Mesenchymal stem cell (in vitro differentiated cells and primary cell): ENCODE results near the gene ZFTA.

Experiments used
- DNase-seq: peaks from one replicate; pipeline ENCODE4 v3.0.0-alpha.2; 2013
- H2AFZ ChIP-seq: one replicate; pipeline ENCODE4 v1.6.1; 2013; ENCODE audit warnings: low read depth, mild to moderate bottlenecking, control low read depth, inconsistent platforms, low read length, moderate library complexity
- H2AK5ac ChIP-seq: 2 replicates; pipeline ENCODE4 v1.6.1; 2013; ENCODE audit warnings: low read length, moderate library complexity, mild to moderate bottlenecking, inconsistent platforms; ENCODE audit not compliant: severe bottlenecking
- H2BK120ac ChIP-seq: one replicate; pipeline ENCODE4 v1.6.1; 2013; ENCODE audit warnings: low read depth, mild to moderate bottlenecking, inconsistent platforms, low read length, moderate library complexity
- H2BK12ac ChIP-seq, 2 experiments: one replicate each; pipeline ENCODE4 v1.6.1; 2013; ENCODE audit warnings: inconsistent platforms in 2 of 2, low read length in 2 of 2, mild to moderate bottlenecking in 2 of 2, moderate library complexity in 2 of 2, control low read depth in 1 of 2
- H2BK15ac ChIP-seq: one replicate; pipeline ENCODE4 v1.6.1; 2013; ENCODE audit warnings: mild to moderate bottlenecking, low read depth, inconsistent platforms; ENCODE audit not compliant: poor library complexity, severe bottlenecking
- H2BK5ac ChIP-seq: 2 replicates; pipeline ENCODE4 v1.6.1; 2013; ENCODE audit warnings: low read depth, mild to moderate bottlenecking, low read length, control low read depth, inconsistent platforms; ENCODE audit not compliant: poor library complexity, severe bottlenecking
- H3K14ac ChIP-seq, 2 experiments: one replicate each; pipeline ENCODE4 v1.6.1; 2013; ENCODE audit warnings: inconsistent platforms in 2 of 2, low read length in 2 of 2, control low read depth in 1 of 2, mild to moderate bottlenecking in 1 of 2, moderate library complexity in 1 of 2
- H3K18ac ChIP-seq, 2 experiments: one replicate each; pipeline ENCODE4 v1.6.1; 2013; ENCODE audit warnings: inconsistent platforms in 2 of 2, low read length in 2 of 2, control low read depth in 1 of 2, low read depth in 1 of 2, mild to moderate bottlenecking in 1 of 2
- H3K23ac ChIP-seq, 2 experiments: one replicate each; pipeline ENCODE4 v1.6.1; 2013; ENCODE audit warnings: inconsistent platforms in 2 of 2, low read length in 2 of 2, mild to moderate bottlenecking in 2 of 2, moderate library complexity in 2 of 2, control low read depth in 1 of 2
- H3K27ac ChIP-seq: 2 replicates; pipeline ENCODE4 v1.5.1; 2013; ENCODE audit warnings: mild to moderate bottlenecking, moderate library complexity, low read length, control low read depth, inconsistent platforms; ENCODE audit not compliant: poor library complexity, severe bottlenecking
- H3K27me3 ChIP-seq, 2 experiments: 2 replicates each; pipeline versions ENCODE4 v1.6.1 to v1.7.0; 2013; ENCODE audit warnings: low read length in 2 of 2, mild to moderate bottlenecking in 2 of 2, moderate library complexity in 2 of 2, control low read depth in 1 of 2, inconsistent platforms in 1 of 2; ENCODE audit not compliant: control insufficient read depth in 1 of 2, insufficient read depth in 1 of 2
- H3K36me3 ChIP-seq, 2 experiments: 2 replicates each; pipeline versions ENCODE4 v1.6.1 to v1.7.0; 2013; ENCODE audit warnings: low read length in 2 of 2, control low read depth in 1 of 2, inconsistent platforms in 1 of 2, low read depth in 1 of 2, mild to moderate bottlenecking in 1 of 2; ENCODE audit not compliant: insufficient read depth in 2 of 2, control insufficient read depth in 1 of 2
- H3K4ac ChIP-seq, 2 experiments: one replicate each; pipeline ENCODE4 v1.6.1; 2013; ENCODE audit warnings: inconsistent platforms in 2 of 2, low read length in 2 of 2, mild to moderate bottlenecking in 2 of 2, moderate library complexity in 2 of 2, control low read depth in 1 of 2, low read depth in 1 of 2
- H3K4me1 ChIP-seq: 2 replicates; pipeline ENCODE4 v1.6.1; 2013; ENCODE audit warnings: low read depth, low read length, control low read depth; ENCODE audit not compliant: control insufficient read depth, insufficient read depth
- H3K4me2 ChIP-seq: 2 replicates; pipeline ENCODE4 v1.6.1; 2013; ENCODE audit warnings: low read length, mild to moderate bottlenecking, inconsistent platforms; ENCODE audit not compliant: poor library complexity, severe bottlenecking
- H3K4me3 ChIP-seq, 2 experiments: 2 replicates each; pipeline versions ENCODE4 v1.5.1 to v1.7.0; 2013; ENCODE audit warnings: low read length in 2 of 2, mild to moderate bottlenecking in 2 of 2, control low read depth in 1 of 2, low read depth in 1 of 2; ENCODE audit not compliant: insufficient read depth in 1 of 2
- H3K79me1 ChIP-seq: replicated peaks from 2 replicates; pipeline ENCODE4 v1.6.1; 2013; ENCODE audit warnings: mild to moderate bottlenecking, control low read depth, low read length, inconsistent platforms; ENCODE audit not compliant: poor library complexity, severe bottlenecking
- H3K9ac ChIP-seq: 2 replicates; pipeline ENCODE4 v1.7.0; 2013; ENCODE audit warnings: mild to moderate bottlenecking, low read length, moderate library complexity
- H3K9me3 ChIP-seq: 2 replicates; pipeline ENCODE4 v1.7.0; 2013; ENCODE audit warnings: mild to moderate bottlenecking, low read length; ENCODE audit not compliant: control insufficient read depth
- H4K8ac ChIP-seq: one replicate; pipeline ENCODE4 v1.6.1; 2013; ENCODE audit warnings: inconsistent platforms, mild to moderate bottlenecking, low read length, moderate library complexity
- H4K91ac ChIP-seq: one replicate; pipeline ENCODE4 v1.6.1; 2013; ENCODE audit warnings: mild to moderate bottlenecking, low read length, inconsistent platforms
- WGBS: methylation state at CpG from one replicate; pipeline ENCODE4 v1.1.7; 2013; ENCODE audit warnings: mixed read lengths; 5-methylcytosine and 5-hydroxymethylcytosine counted together

Gene ZFTA

GRCh38 chr11:63761188-63761587 is 7.4 kb downstream of the ZFTA start:
- DNase-seq: no peak
- Histone ChIP-seq H3K23ac (peak overlapping the region in 1 of 2 experiments; percentile 3), H4K91ac (no peak overlapping the region), H3K18ac (no peak overlapping the region), H3K14ac (no peak overlapping the region), H2BK120ac (no peak overlapping the region), H3K4me1 (peaks cover 44% of the 10 kb centered on the region), H2AK5ac (no peak overlapping the region), H3K4ac (no peak overlapping the region), H3K79me1 (peaks cover 20% of the 10 kb centered on the region), H3K27me3 (no peaks in the 10 kb centered on the region), H3K9me3 (no peaks in the 10 kb centered on the region), H3K27ac (no peak overlapping the region), H2AFZ (no peak overlapping the region), H2BK5ac (no peak overlapping the region), H3K36me3 (peaks cover 52 to 53% of the 10 kb centered on the region in 2 experiments), H2BK15ac (no peak overlapping the region), H2BK12ac (peak overlapping the region in 1 of 2 experiments; percentile 29), H3K9ac (no peak overlapping the region), H4K8ac (no peak overlapping the region), H3K4me3 (no peak overlapping the region), H3K4me2 (no peak overlapping the region)
- 64% methylated on average over 10 of the region's 10 CpGs for whole genome bisulfite sequencing

GRCh38 chr11:63760487-63761079 is 8.0 kb downstream of the ZFTA start:
- no peak overlapping the region for H3K9ac ChIP-seq
- no peak for DNase-seq
- no peak overlapping the region for H3K14ac ChIP-seq
- H4K91ac ChIP-seq: no peak overlapping the region
- no peak overlapping the region for H3K27ac ChIP-seq
- H3K4me1 ChIP-seq: peaks cover 38% of the 10 kb centered on the region
- no peak overlapping the region for H3K23ac ChIP-seq
- no peak overlapping the region for H2BK5ac ChIP-seq
- H2AK5ac ChIP-seq: no peak overlapping the region
- WGBS: 92% methylated on average over 5 of the region's 5 CpGs
- H3K27me3 ChIP-seq: no peaks in the 10 kb centered on the region
- no peak overlapping the region for H2BK120ac ChIP-seq
- H3K79me1 ChIP-seq: peaks cover 20% of the 10 kb centered on the region
- no peak overlapping the region for H2AFZ ChIP-seq
- no peak overlapping the region for H2BK15ac ChIP-seq
- H2BK12ac ChIP-seq: no peak overlapping the region
- H3K9me3 ChIP-seq: no peaks in the 10 kb centered on the region
- peaks cover 48 to 56% of the 10 kb centered on the region in 2 experiments for H3K36me3 ChIP-seq
- H4K8ac ChIP-seq: no peak overlapping the region
- H3K4me3 ChIP-seq: no peak overlapping the region
- H3K4me2 ChIP-seq: no peak overlapping the region
- no peak overlapping the region for H3K18ac ChIP-seq
- no peak overlapping the region for H3K4ac ChIP-seq

- H3K4me3 ChIP-seq: no peak overlapping the region
- no peak overlapping the region for H2BK15ac ChIP-seq
- H3K18ac ChIP-seq: no peak overlapping the region
- peaks cover 12% of the 10 kb centered on the region for H3K79me1 ChIP-seq
- 93% methylated on average over 3 of the region's 5 CpGs for WGBS
- no peak overlapping the region for H3K27ac ChIP-seq
- no peaks in the 10 kb centered on the region for H3K9me3 ChIP-seq
- no peaks in the 10 kb centered on the region for H3K27me3 ChIP-seq
- no peak for DNase-seq
- H4K91ac ChIP-seq: no peak overlapping the region
- no peak overlapping the region for H3K9ac ChIP-seq
- no peak overlapping the region for H3K14ac ChIP-seq
- no peak overlapping the region for H2AK5ac ChIP-seq
- H3K4me1 ChIP-seq: peaks cover 8% of the 10 kb centered on the region
- no peak overlapping the region for H3K23ac ChIP-seq
- no peak overlapping the region for H4K8ac ChIP-seq
- H2BK120ac ChIP-seq: no peak overlapping the region
- no peak overlapping the region for H2BK5ac ChIP-seq
- no peak overlapping the region for H2AFZ ChIP-seq
- no peak overlapping the region for H2BK12ac ChIP-seq
- H3K4ac ChIP-seq: no peak overlapping the region
- peaks cover 15 to 75% of the 10 kb centered on the region in 2 experiments for H3K36me3 ChIP-seq
- H3K4me2 ChIP-seq: no peak overlapping the region
Measured at GRCh38 chr11:63756919-63757761, 11.4 kb downstream of the ZFTA start.

GRCh38 chr11:63749624-63750023 is 19.0 kb downstream of the ZFTA start:
- Histone ChIP-seq H3K9ac (no peak overlapping the region), H2BK15ac (no peak overlapping the region), H3K18ac (no peak overlapping the region), H3K14ac (no peak overlapping the region), H3K4me1 (no peaks in the 10 kb centered on the region), H2BK5ac (no peak overlapping the region), H3K4me2 (no peak overlapping the region), H3K36me3 (peaks cover 12 to 50% of the 10 kb centered on the region in 2 experiments), H3K9me3 (no peaks in the 10 kb centered on the region), H2BK12ac (no peak overlapping the region), H3K4me3 (no peak overlapping the region), H3K27me3 (no peaks in the 10 kb centered on the region), H3K79me1 (peaks cover 22% of the 10 kb centered on the region), H2AFZ (no peak overlapping the region), H4K8ac (no peak overlapping the region), H3K27ac (no peak overlapping the region), H3K4ac (no peak overlapping the region), H3K23ac (no peak overlapping the region), H2AK5ac (no peak overlapping the region), H4K91ac (no peak overlapping the region), H2BK120ac (no peak overlapping the region)
- 98% methylated on average over 4 of the region's 4 CpGs for WGBS
- DNase-seq: no peak
